HUES6 (cell line): Measurements from ENCODE around the gene STON1.
"Not testable (repeated sequence)": the region's sequence is repeated elsewhere in the genome, so short reads cannot be mapped to it uniquely, and the experiment has no call there.

Source experiments
- H3K27ac ChIP-seq: 2 replicates; pipeline ENCODE4 v1.7.0; 2013; ENCODE audit warnings: low read depth, mild to moderate bottlenecking, low read length, inconsistent platforms
- H3K27me3 ChIP-seq: 2 replicates; pipeline ENCODE4 v1.6.1; 2013; ENCODE audit warnings: low read length; ENCODE audit not compliant: control insufficient read depth, insufficient read depth
- H3K36me3 ChIP-seq: 2 replicates; pipeline ENCODE4 v1.6.1; 2013; ENCODE audit warnings: low read length; ENCODE audit not compliant: control insufficient read depth, insufficient read depth
- H3K4me1 ChIP-seq: 2 replicates; pipeline ENCODE4 v1.6.1; 2013; ENCODE audit warnings: low read length; ENCODE audit not compliant: control insufficient read depth, insufficient read depth
- H3K4me3 ChIP-seq: 2 replicates; pipeline ENCODE4 v1.5.1; 2013; ENCODE audit warnings: low read depth, low read length
- H3K9ac ChIP-seq: one replicate; pipeline ENCODE4 v1.6.1; 2013; ENCODE audit warnings: mild to moderate bottlenecking, low read length
- H3K9me3 ChIP-seq: 2 replicates; pipeline ENCODE4 v1.6.1; 2013; ENCODE audit warnings: low read depth, low read length; ENCODE audit not compliant: control insufficient read depth, insufficient read depth

STON1 gene

GRCh38 chr2:48508461-48509124 lies 21.4 kb upstream of the STON1 start:
- H3K27ac ChIP-seq: peak overlapping the region; percentile 95
- peaks cover 43% of the 10 kb centered on the region for H3K4me1 ChIP-seq
- H3K36me3 ChIP-seq: peaks cover 17% of the 10 kb centered on the region
- no peaks in the 10 kb centered on the region for H3K9me3 ChIP-seq
- peak overlapping the region; percentile 59 for H3K9ac ChIP-seq
- no peaks in the 10 kb centered on the region for H3K27me3 ChIP-seq
- H3K4me3 ChIP-seq: peak overlapping the region; percentile 33

DNA sequence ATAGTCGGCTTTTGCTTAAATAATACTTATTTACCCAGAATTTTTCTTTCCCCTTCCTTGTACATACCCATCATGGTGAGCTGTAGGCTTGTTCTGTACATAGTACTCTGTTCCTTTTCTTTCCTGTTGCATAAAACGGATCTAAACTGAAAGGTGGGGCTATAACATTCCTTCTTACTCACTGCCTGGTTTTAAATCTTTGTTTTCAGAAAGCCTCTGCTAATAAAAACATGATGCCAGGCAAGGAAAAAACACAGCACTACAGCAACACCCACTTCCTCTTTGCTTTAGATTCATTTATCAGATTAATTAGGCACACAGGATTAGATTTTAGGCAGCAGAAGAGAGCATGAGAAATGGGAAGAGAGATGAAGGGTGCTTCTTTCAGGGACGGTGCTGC lies 19.6 kb upstream of the STON1 start:
- no peak overlapping the region for H3K4me3 ChIP-seq
- no peaks in the 10 kb centered on the region for H3K9me3 ChIP-seq
- peaks cover 34% of the 10 kb centered on the region for H3K4me1 ChIP-seq
- peak overlapping the region; percentile 66 for H3K27ac ChIP-seq
- no peaks in the 10 kb centered on the region for H3K27me3 ChIP-seq
- H3K36me3 ChIP-seq: peaks cover 28% of the 10 kb centered on the region
- no peak overlapping the region for H3K9ac ChIP-seq

DNA sequence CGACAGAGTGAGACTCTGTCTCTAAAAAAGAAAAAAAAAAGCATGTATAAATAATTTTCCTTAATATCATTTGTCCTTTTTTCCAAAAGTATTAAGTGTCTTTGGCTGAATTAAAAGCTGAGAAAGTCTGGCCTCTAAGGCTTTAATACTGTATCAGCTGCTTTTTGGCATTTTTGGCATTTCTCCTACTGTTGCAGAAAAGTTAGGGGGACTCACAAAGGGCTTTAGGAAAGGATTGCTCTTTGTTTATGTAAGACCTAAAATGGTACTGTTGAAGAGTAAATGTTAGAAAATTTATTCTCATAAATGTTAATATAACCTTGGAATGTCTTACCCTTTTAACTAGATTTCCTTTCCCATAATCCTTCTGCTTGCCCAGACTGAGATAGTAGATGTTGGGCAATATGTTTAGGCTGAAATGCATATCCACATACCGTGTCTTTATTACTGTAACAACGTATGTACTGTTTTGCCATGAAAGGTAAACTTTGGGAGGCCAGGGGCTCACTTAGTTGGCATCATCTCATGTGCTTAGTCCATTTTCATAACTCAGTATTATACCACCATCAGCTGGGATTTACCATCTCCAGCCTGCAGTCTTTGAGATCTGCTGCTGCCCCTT lies 18.0 kb upstream of the STON1 start:
- Histone ChIP-seq H3K9ac (no peak overlapping the region), H3K36me3 (peaks cover 42% of the 10 kb centered on the region), H3K4me1 (peaks cover 34% of the 10 kb centered on the region), H3K4me3 (no peak overlapping the region), H3K9me3 (no peaks in the 10 kb centered on the region), H3K27ac (no peak overlapping the region), H3K27me3 (no peaks in the 10 kb centered on the region)

- Histone ChIP-seq H3K9me3 (no peaks in the 10 kb centered on the region), H3K36me3 (peaks cover 43% of the 10 kb centered on the region), H3K4me1 (peaks cover 34% of the 10 kb centered on the region), H3K27ac (peak overlapping the region; percentile 2; the same call in 1 of the 2 replicates), H3K9ac (no peak overlapping the region), H3K4me3 (no peak overlapping the region), H3K27me3 (no peaks in the 10 kb centered on the region)
Measured at GRCh38 chr2:48512571-48512970, 17.4 kb upstream of the STON1 start.

GRCh38 chr2:48514348-48515003 lies 15.5 kb upstream of the STON1 start:
- H3K9me3 ChIP-seq: no peaks in the 10 kb centered on the region
- H3K27ac ChIP-seq: no peak overlapping the region
- H3K36me3 ChIP-seq: peaks cover 53% of the 10 kb centered on the region
- H3K27me3 ChIP-seq: no peaks in the 10 kb centered on the region
- no peak overlapping the region for H3K4me3 ChIP-seq
- H3K4me1 ChIP-seq: peaks cover 19% of the 10 kb centered on the region
- H3K9ac ChIP-seq: no peak overlapping the region

DNA sequence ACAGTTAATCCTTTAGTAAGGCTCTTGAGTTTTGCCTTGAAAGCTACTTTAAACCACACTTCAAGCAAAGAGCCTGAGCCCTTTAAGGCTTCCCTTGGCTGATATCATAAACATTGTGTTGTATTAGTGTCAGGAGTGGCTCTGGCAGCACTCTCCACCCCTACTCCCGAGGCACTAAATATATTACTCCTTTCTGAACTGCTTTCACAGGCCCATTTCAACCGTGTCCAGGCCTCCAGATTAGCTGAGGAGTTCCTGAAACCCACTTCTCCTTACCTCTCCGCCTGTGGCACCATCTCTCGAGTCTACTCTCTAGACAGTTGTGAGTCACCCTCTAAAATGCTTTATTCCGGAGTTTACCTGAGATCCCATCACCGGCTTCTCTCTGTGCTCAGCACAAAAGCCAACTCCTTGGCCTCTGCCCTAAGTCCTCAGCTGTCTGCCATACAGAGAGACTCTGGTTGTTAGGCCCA lies 14.4 kb upstream of the STON1 start:
- no peaks in the 10 kb centered on the region for H3K27me3 ChIP-seq
- H3K4me3 ChIP-seq: no peak overlapping the region
- H3K9ac ChIP-seq: no peak overlapping the region
- no peaks in the 10 kb centered on the region for H3K9me3 ChIP-seq
- peaks cover 9% of the 10 kb centered on the region for H3K4me1 ChIP-seq
- H3K36me3 ChIP-seq: peaks cover 54% of the 10 kb centered on the region
- H3K27ac ChIP-seq: no peak overlapping the region

DNA sequence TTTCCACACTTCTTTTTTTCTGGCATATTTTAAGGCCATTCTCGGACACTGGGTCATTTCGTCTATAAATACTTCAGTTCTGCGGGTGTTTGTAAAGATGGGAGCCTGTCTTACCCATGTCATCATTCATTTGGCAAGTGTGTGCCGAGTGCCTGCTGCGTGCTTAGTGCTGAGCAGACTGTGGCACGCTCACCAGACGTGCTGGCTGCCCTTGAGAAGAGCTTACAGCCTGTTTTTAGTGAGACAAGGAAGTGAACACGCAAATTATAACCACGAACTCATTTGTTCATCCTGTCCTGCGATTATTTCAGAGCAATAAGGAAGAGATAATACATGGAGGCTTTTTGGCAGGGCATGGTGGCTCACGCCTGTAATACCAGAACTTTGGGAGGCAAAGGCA lies 10.4 kb upstream of the STON1 start:
- Histone ChIP-seq H3K27me3 (no peaks in the 10 kb centered on the region), H3K27ac (no peak overlapping the region), H3K36me3 (peaks cover 46% of the 10 kb centered on the region), H3K4me1 (no peaks in the 10 kb centered on the region), H3K4me3 (no peak overlapping the region), H3K9ac (no peak overlapping the region), H3K9me3 (no peaks in the 10 kb centered on the region)

DNA sequence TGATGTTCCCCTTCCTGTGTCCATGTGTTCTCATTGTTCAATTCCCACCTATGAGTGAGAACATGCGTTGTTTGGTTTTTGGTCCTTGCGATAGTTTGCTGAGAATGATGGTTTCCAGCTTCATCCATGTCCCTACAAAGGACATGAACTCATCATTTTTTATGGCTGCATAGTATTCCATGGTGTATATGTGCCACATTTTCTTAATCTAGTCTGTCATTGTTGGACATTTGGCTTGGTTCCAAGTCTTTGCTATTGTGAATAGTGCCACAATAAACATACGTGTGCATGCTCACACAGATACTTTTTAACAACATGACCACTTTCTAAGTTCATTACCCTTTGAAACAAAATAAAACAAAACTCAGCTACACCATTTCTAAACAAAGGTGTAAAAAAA lies 5.2 kb upstream of the STON1 start:
- not testable (repeated sequence) for H3K27ac ChIP-seq, H3K4me3 ChIP-seq, H3K36me3 ChIP-seq, H3K27me3 ChIP-seq, H3K9me3 ChIP-seq, H3K9ac ChIP-seq
- peaks cover 24% of the 10 kb centered on the region for H3K4me1 ChIP-seq

- peaks cover 7% of the 10 kb centered on the region; the same call in 1 of the 2 replicates for H3K36me3 ChIP-seq
- no peak overlapping the region for H3K9ac ChIP-seq
- H3K27ac ChIP-seq: no peak overlapping the region
- H3K4me3 ChIP-seq: no peak overlapping the region
- no peaks in the 10 kb centered on the region for H3K27me3 ChIP-seq
- peaks cover 24% of the 10 kb centered on the region for H3K4me1 ChIP-seq
- H3K9me3 ChIP-seq: no peaks in the 10 kb centered on the region
Measured at GRCh38 chr2:48525269-48525943, 4.5 kb upstream of the STON1 start.

- Histone ChIP-seq H3K9me3 (no peaks in the 10 kb centered on the region), H3K27me3 (no peaks in the 10 kb centered on the region), H3K4me1 (peaks cover 34% of the 10 kb centered on the region), H3K36me3 (no peaks in the 10 kb centered on the region), H3K9ac (no peak overlapping the region), H3K27ac (no peak overlapping the region), H3K4me3 (no peak overlapping the region)
Measured at GRCh38 chr2:48527226-48527885, 2.6 kb upstream of the STON1 start.
